GM18858 (cell line): ENCODE results near the gene TSPEAR.
"Not testable (repeated sequence)": the region's sequence is repeated elsewhere in the genome, so short reads cannot be mapped to it uniquely, and the experiment has no call there.

ENCODE experiments used
- ATAC-seq: cut with Tn5 transposase; IDR thresholded peaks from one replicate; pipeline ENCODE4 v1.9.1; 2021; ENCODE audit not compliant: unreplicated experiment

TSPEAR gene

GRCh38 chr21:44656868-44657267 is 54.5 kb downstream of the TSPEAR start:
- no peak for ATAC-seq

GRCh38 chr21:44654576-44655175 is 56.7 kb downstream of the TSPEAR start, which contains the start of gene KRTAP12-4:
Gene KRTAP12-4, minus strand, starts transcription at chr21:44654659. Its CDS starts 45 bp downstream, at chr21:44654614.
- no peak for ATAC-seq

- no peak for ATAC-seq
Measured at GRCh38 chr21:44653656-44654575, 57.5 kb downstream of the TSPEAR start.

- no peak for ATAC-seq
Measured at GRCh38 chr21:44653123-44653522, 58.2 kb downstream of the TSPEAR start.

- no peak for ATAC-seq
Measured at GRCh38 chr21:44650973-44651675, 60.2 kb downstream of the TSPEAR start.

- no peak for ATAC-seq
Measured at GRCh38 chr21:44650265-44650972, 61.0 kb downstream of the TSPEAR start.

GRCh38 chr21:44649521-44650100 is 61.8 kb downstream of the TSPEAR start:
- no peak for ATAC-seq

- no peak for ATAC-seq
Measured at GRCh38 chr21:44648557-44649311, 62.6 kb downstream of the TSPEAR start.

- no peak for ATAC-seq
Measured at GRCh38 chr21:44647222-44647552, 64.2 kb downstream of the TSPEAR start.

GRCh38 chr21:44646366-44647221 is 64.8 kb downstream of the TSPEAR start, which contains the start of gene KRTAP10-11:
Gene KRTAP10-11, plus strand, starts transcription at chr21:44646414. Its CDS starts 45 bp downstream, at chr21:44646459.
- not testable (repeated sequence) for ATAC-seq

GRCh38 chr21:44644878-44645277 is 66.5 kb downstream of the TSPEAR start:
- ATAC-seq: no peak

- ATAC-seq: no peak
Measured at GRCh38 chr21:44643741-44644310, 67.5 kb downstream of the TSPEAR start.

GRCh38 chr21:44640761-44641160 is 70.6 kb downstream of the TSPEAR start:
- no peak for ATAC-seq

GRCh38 chr21:44639331-44639655 is 72.1 kb downstream of the TSPEAR start:
- ATAC-seq: no peak

- ATAC-seq: not testable (repeated sequence)
Measured at GRCh38 chr21:44638506-44639330, 72.7 kb downstream of the TSPEAR start.

- not testable (repeated sequence) for ATAC-seq
Measured at GRCh38 chr21:44637851-44638348, 73.5 kb downstream of the TSPEAR start.

- ATAC-seq: no peak
Measured at GRCh38 chr21:44637018-44637850, 74.1 kb downstream of the TSPEAR start, which contains the start of gene KRTAP10-10. Gene KRTAP10-10, plus strand, starts transcription at chr21:44637356. Its CDS starts 62 bp downstream, at chr21:44637418.
